T-helper 1 cell (primary cell): ENCODE measurements around the gene STXBP1.
A peak's percentile ranks its signal among the peaks of the same experiment; 100 is the strongest.
"Not testable (repeated sequence)": the region's sequence is repeated elsewhere in the genome, so short reads cannot be mapped to it uniquely, and the experiment has no call there.

Experiments used
- DNase-seq, 5 donors: peaks; one replicate each; pipeline ENCODE4 v3.0.0-alpha.2; 2012 to 2020

Gene STXBP1

GRCh38 chr9:127578627-127578951, 33.5 kb upstream of the STXBP1 start:
- no peak for DNase-seq

GRCh38 chr9:127578952-127579853, 32.9 kb upstream of the STXBP1 start:
- peak; percentile 24 to 87 (median 33) for DNase-seq

- DNase-seq = no peak
Measured at GRCh38 chr9:127580366-127580765, 31.7 kb upstream of the STXBP1 start.

- no peak for DNase-seq
Measured at GRCh38 chr9:127580879-127581475, 31.1 kb upstream of the STXBP1 start.

GRCh38 chr9:127584474-127584805, 27.6 kb upstream of the STXBP1 start:
- not testable (repeated sequence) for DNase-seq

GRCh38 chr9:127585161-127585819, 26.8 kb upstream of the STXBP1 start:
- no peak for DNase-seq

- no peak for DNase-seq
Measured at GRCh38 chr9:127586096-127586495, 26.0 kb upstream of the STXBP1 start.

GRCh38 chr9:127586537-127586936, 25.5 kb upstream of the STXBP1 start:
- DNase-seq = peak; percentile 23 to 56 (median 49)

GRCh38 chr9:127587966-127588365, 24.1 kb upstream of the STXBP1 start:
- no peak for DNase-seq

GRCh38 chr9:127588740-127589506, 23.2 kb upstream of the STXBP1 start:
- DNase-seq = no peak

- no peak for DNase-seq
Measured at GRCh38 chr9:127589955-127590370, 22.1 kb upstream of the STXBP1 start.

GRCh38 chr9:127595611-127596010, 16.5 kb upstream of the STXBP1 start:
- DNase-seq = no peak

- DNase-seq = no peak
Measured at GRCh38 chr9:127598839-127599549, 13.1 kb upstream of the STXBP1 start.

- no peak for DNase-seq
Measured at GRCh38 chr9:127599550-127599891, 12.6 kb upstream of the STXBP1 start.

- no peak for DNase-seq
Measured at GRCh38 chr9:127603226-127603625, 8.9 kb upstream of the STXBP1 start.

GRCh38 chr9:127606043-127606442, 6.0 kb upstream of the STXBP1 start:
- DNase-seq = no peak

- peak; percentile 64 to 80 (median 71) for DNase-seq
Measured at GRCh38 chr9:127608104-127608966, 3.7 kb upstream of the STXBP1 start.

- no peak for DNase-seq
Measured at GRCh38 chr9:127611603-127611898, 526 bp upstream of the STXBP1 start.

- DNase-seq = peak; percentile 17 to 28 (median 24)
Measured at GRCh38 chr9:127612939-127613582, 984 bp downstream of the STXBP1 start.

- no peak for DNase-seq
Measured at GRCh38 chr9:127613583-127613954, 1.5 kb downstream of the STXBP1 start.

GRCh38 chr9:127614961-127615360, 2.9 kb downstream of the STXBP1 start:
- no peak for DNase-seq
